Inflammatory macrophage treated with lipopolysaccharide for 4 hours (primary cell): ENCODE measurements around the gene CABLES2.
"Not testable (repeated sequence)": the region's sequence is repeated elsewhere in the genome, so short reads cannot be mapped to it uniquely, and the experiment has no call there.

Source experiments
- DNase-seq: peaks from one replicate; pipeline ENCODE4 v3.0.0-alpha.2; 2020

Gene CABLES2

DNA sequence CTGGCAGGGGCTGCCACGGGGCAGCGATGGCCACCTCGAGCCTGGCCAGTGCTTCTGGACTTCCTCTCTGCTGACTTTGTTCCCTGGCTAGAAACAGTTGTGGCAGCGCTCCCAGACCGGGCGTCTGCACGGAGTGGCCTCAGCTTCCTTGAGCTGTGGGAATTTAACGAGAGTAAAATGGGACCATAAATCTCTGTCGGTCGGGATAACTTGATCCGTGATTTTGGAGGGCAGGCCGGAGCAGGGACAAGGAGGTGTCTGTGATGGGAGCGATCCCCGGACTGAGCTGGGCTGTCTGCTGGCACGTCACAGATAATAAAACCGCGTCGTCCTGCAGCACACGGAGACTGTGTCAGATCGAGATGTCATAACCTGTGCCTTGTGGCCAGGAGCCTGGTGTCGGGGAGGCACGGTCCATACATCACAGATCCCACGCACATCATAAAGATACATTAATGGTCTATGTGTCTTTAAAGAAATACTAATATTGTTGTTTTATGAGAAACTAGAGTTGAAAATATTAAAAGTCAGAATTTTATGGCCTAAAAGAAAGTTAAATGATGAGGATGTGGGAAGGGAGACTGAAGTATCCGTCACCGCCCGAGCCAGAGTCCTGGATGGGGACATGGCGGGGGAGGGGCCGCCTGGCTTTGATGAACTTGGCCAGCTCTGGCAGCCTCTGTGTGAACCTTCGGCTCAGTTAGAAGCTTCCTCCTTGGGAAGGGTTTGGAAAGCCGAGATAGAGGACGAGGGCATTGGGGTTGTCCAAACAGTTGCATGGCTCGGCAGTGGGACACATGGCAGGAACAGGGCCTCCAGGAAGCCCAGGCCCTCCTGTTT is 26.8 kb upstream of the CABLES2 start:
- no peak for DNase-seq

DNA sequence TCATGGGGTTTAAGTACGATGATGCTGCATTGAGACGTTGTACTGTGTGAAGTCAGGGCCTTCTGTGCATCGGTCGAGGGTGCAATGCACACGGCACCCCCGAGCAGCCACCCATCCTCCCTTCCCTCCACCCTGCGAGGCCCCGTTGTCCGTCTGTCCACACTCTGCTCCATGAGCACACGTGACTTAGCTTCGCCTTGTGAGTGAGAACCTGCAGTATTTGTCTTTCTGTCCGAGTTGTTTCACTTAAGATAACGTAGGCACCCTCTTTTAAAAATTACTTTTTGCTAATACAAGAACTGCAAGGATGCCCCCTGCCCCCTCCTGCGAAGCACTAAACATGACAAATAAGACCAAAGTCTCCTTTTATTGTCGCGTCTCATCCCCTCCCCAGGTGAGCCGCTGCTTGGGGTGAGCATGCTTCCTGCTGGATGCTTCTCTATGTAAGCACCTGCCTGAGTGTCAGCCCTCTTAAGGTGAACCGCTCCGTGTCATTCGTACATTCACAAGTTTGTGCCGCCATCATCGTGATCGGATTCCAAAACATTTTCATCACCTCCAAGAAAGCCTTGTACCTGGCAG is 23.9 kb upstream of the CABLES2 start:
- no peak for DNase-seq

DNA sequence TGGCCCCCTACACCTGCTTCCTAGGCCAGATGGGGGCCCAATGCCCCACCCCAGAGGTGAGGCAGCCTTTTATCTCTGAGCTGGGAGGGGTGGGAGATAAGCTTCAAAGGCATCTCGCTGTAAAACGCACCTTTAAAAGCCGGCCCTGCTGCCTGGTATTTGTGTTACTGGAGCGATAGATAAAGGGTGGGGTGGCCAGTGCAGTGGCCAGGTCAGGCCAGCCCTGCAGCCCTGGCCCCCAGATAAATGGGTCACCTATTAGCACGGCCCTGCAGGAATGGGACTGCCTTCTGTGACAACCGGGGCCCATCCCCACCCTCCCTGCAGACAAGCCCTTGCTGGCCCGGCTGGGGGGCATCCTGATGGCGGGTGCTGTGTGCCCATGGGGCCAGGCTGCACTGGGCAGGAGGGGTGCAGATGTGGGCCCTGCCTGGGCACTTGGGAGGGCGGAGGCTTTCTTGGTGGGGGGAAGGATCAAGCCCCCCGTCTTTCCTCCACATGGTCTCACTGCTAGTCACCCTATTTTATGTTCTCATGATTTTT is 23.3 kb upstream of the CABLES2 start:
- DNase-seq, result no peak

- DNase-seq, result no peak
Observed at GRCh38 chr20:62429455-62430310, 22.6 kb upstream of the CABLES2 start.

- no peak for DNase-seq
Observed at GRCh38 chr20:62428396-62429295, 21.6 kb upstream of the CABLES2 start.

DNA sequence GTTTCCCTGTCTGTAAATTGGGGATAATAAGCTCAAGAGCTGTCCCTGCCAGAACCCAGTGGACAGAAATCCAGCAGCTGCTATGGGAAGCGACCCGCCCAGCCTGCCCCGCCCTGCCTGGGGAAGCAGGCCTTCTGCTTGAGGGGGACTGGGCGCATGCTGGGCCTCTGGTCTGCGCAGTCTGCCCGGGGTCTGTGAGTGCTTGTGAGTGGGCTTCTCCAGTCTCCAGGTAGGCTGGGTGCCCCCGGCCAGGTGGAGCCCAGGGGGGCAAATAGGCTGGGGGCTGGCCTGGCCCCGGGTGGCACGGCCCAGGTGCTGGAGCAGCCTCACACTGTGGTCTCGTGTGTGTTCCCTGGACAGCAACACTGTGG is 20.9 kb upstream of the CABLES2 start:
- DNase-seq, result no peak

DNA sequence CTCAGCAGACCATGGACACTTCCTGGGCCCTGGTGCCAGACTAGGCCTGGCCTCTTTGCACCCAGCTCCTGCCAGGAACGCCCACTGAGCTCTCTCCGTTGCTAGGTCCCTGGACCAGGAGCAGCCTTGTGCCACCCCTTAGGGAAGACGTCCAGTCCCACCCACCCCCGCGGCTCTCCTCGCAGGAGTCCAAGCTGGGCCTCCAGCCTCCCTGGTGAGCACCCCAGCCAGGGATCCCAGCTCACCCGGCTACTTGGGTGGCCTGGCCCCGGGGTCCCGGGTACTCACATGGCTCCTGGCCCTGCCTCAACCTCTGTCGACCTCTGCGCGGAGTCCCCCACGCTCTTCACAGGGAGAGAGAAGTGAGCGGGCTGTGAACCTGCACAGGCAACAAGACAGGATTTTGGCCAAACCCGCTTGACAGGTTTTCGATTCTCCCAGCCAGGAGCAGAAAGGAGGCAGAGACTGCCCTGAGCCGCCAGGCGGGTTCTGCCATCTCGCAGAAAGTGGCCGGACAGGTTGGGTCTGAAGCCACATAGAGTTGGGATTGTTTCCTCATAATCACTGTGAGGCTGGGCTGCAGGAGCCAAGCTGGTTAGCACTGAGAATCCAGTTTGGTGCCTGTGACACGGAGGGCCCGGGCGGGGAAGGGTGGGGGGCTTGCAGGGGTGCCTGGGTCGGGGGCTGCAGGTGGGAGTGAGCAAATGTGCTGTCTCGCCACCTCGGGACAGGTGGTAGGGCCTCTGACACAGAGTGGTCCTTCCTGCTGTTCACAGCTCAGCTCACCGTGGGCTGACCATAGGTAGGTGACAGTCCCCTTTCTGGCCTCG is 20.3 kb upstream of the CABLES2 start, which contains the start of gene RBBP8NL:
Gene RBBP8NL (minus strand): TSS at position 368 of the 830 bp plus-strand sequence. CDS start 7,892 bp downstream, outside the sequence.
- no peak for DNase-seq

- DNase-seq, result no peak
Observed at GRCh38 chr20:62426699-62427131, 19.6 kb upstream of the CABLES2 start.

DNA sequence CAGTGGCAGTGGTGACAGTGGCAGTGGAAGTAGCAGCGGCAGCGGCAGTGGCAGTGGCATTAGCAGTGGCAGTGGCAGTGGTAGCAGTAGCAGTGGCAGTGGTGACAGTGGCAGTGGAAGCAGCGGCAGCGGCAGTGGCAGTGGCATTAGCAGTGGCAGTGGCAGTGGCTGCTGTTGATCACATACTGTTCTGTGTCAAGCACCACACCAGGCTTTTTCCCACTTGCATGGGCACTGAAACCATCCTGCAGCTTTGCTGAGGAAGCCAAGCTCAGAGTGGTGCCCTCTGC is 18.9 kb upstream of the CABLES2 start:
- DNase-seq, result not testable (repeated sequence)

DNA sequence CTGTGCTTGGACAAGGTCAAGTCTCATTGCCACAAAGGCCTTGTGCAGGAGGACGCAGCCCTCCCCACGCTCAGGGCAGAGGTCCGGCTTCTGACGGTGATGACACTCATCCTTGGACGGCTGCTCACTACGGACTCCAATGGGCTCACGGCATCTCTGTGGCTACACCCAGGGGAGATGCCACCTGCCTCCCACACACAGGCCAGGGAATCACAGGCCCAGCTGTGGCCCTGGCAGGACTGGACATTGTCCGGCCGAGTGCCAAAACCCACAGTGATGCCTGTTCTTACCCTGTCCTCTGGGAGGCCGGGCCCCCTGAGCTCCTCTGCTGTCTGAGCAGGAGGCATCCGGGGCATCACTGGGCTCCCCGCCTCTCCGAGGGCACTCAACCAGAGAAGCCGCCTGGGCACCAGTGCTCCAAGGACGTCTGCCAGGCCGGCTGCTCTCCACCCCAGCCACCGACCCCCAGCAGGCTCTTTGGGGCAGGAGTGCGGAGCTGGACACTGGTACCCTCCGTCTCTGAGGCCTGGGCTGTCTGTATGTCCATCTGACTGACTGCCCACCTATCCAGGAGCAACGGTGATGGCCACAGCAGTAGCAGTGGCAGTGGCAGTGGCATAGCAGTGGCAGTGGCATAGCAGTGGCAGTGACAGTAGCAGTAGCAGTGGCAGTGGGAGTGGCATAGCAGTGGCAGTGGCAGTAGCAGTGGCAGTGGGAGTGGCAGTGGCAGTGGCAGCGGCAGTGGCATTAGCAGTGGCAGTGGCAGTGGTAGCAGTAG is 18.4 kb upstream of the CABLES2 start:
- DNase-seq, result no peak

GRCh38 chr20:62424249-62425107 is 17.4 kb upstream of the CABLES2 start:
- DNase-seq, result no peak

GRCh38 chr20:62423326-62423706 is 16.2 kb upstream of the CABLES2 start:
- DNase-seq, result no peak

DNA sequence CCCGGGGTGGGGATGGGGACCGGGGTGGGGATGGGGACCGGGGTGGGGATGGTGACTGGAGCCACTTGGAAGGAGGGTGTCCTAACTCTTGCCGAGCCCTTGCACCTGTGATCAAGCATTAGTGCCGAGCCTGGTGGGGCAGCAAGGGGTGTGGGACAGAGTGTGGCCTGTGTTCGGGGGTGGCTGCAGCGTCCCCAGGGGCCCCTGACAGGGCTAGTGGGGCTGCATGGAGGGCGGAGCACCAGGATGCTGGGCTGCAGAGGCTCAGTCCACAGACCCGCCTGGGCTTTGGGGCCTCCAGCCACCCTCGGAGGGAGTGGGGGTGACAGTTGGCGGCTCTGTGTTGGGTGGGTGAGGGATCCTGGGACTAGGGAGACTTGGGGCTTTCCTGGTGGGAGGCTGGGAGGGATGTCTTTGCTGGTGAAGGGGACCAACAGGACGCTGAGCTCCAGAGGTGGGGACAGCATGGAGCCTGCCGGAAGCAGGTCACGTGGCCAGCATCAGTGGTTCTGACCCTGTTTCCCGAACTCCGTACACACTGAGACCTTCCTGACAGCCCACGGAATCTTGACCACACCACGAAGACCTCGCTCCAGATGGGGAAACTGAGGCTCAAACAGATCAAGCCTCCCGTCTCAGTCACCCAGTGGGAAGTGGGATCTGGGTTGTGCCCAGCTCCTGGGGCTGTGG is 15.7 kb upstream of the CABLES2 start:
- no peak for DNase-seq

GRCh38 chr20:62421716-62421990 is 14.6 kb upstream of the CABLES2 start:
- DNase-seq, result no peak

GRCh38 chr20:62420846-62421715 is 14.0 kb upstream of the CABLES2 start:
- no peak for DNase-seq

DNA sequence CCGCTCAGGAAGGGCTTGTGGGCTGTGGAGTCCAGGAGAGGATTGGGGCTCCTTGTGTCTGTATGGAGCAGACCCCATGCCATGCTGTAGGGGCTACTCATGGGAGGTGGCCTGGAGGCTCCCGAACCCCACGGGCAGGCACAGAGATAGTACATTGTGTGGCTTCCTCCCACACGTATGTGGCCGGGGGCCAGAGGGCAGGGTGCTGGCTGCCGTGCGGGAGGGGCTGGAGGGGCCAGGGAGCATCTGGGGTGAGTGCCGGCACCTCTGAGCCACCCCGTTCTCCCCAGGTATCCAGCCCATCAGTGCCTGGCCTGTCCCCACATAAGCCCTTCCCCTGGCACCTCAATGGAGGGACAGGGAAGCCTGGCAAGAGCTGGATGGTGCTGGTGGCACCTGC is 12.7 kb upstream of the CABLES2 start:
- DNase-seq, result no peak

- DNase-seq, result no peak
Observed at GRCh38 chr20:62418709-62419487, 11.8 kb upstream of the CABLES2 start.
